NCI-H446 (cell line): ENCODE measurements around the gene RGS3.
"Not testable (repeated sequence)": the region's sequence is repeated elsewhere in the genome, so short reads cannot be mapped to it uniquely, and the experiment has no call there.

Experiments used
- DNase-seq, 2 experiments: peaks; one replicate each; lab custom pipeline; 2025; lab: John Stamatoyannopoulos, UW

RGS3 gene

GRCh38 chr9:113547501-113547900 lies 84.0 kb downstream of the RGS3 start:
- DNase-seq, result no peak

DNA sequence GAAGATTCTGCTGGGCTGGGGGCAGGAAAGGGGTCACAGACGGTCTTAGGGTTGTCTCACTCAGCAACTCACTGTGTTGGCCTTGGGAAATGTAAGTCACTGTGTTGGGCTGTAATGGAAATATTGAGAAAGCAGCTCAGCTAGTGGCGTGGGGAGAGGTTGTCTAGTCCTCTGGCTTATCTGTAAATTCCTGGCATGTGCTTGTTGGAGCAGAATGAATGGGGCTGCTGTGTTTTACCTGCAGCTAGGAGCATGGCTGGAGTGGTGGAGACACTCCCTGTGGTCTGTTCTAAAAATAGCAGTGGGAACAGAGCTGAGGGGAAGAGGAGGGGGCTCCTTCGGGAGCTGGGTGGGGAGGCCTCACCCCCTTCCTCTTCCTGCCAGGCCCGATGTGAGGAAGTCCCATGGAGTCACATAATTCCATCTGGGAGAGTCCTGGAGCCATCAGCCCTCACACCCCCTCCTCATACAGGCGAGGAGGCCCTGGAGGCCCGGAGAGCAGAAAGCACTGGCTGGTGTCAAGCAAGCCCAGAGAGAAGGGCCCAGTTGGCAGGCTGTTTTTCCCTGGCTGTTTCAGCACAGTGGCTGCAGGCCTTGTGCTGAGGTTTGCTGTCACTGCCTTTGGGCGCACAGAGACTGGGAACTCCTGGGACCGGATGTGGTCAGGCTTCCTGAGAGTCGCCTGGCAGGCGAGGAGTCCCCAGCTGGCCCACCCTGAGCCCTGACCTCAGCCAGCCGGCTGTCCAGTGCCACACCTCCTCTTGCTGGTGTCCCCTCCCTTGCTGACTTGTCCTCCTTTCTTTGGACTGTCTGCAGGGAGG lies 84.9 kb downstream of the RGS3 start:
- no peak for DNase-seq

GRCh38 chr9:113549892-113550291 lies 86.4 kb downstream of the RGS3 start:
- not testable (repeated sequence) for DNase-seq

- no peak for DNase-seq
These were observed 93.5 kb downstream of the RGS3 start for GRCh38 chr9:113556877-113557593.

DNA sequence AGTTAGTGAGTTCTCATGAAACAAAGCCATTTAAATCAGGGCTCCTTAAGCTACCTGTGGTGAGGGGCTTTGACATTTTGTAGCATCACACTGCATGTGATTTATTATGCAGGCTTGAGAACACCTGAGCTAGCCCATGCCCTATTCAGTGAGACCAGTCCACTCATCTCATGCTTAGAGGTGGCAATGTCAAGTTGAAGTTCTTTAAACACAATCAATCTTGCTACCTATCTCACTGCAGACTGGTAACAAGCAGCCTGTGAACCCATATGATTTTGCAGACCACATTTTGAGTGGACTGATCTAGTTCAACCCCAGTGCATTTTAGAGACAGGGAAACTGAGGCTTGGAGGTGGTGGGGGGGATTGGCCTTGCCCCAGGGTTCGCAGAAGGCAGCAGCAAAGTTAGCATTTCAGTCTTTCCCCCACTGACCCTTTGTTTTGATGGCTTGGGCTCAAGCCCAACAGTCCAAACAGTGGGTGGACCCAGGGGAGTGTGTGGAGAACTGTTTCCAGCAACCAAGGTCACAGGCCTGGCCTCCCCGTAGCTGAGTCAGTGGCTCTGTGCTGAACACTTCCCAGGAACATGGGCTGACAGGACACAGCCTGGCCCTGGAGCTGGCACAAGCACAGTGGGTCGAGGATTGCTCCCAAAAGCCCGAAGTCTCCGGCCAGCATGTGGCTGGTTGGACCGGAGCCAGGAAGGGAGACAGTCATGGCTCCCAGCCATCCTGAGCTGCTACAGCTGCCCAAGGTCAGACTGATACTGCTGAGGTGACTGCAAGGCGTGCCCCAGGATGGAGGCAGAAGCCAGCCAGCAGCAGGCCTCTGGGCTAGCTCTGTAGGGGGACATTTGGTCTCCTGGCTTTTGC lies 95.3 kb downstream of the RGS3 start:
- no peak for DNase-seq

GRCh38 chr9:113559834-113560800 lies 96.6 kb downstream of the RGS3 start:
- no peak for DNase-seq

- DNase-seq, result no peak
These were observed 99.3 kb downstream of the RGS3 start for GRCh38 chr9:113562653-113563381.

DNA sequence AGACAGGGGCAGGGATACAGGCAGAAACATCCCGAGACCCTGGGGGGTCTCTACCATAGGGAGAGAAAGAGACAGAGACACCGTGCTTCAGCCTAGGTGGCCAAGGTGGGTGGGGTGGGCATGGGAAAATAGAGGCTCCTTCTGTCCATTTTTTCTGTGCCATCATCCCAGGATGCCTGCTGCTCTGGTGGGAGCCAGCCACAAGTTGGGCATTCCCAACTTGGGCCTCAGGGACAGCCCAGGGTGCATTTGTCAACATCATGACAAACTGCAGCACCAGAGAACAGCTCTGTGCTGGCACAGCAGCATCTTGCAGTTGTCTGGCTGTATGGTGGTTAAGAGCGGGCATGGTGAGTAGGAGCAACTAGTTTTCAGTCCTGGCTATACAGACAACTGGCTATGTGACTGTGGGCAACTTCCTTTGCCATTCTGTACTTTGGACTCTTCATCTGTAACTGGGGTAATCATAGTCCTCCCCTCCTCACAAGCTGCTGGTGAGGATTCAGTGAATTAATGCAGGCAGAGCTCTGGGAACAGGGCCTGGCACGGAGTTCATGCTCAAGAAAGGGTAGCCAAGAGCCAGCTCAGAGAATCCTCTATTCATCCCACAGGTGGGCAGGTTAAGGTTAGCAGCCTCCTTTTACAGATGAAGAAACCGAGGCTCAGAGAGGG lies 100.4 kb downstream of the RGS3 start:
- DNase-seq, result no peak

GRCh38 chr9:113564498-113565237 lies 101.1 kb downstream of the RGS3 start:
- DNase-seq, result no peak

- no peak for DNase-seq
These were observed 102.6 kb downstream of the RGS3 start for GRCh38 chr9:113566016-113566711.

DNA sequence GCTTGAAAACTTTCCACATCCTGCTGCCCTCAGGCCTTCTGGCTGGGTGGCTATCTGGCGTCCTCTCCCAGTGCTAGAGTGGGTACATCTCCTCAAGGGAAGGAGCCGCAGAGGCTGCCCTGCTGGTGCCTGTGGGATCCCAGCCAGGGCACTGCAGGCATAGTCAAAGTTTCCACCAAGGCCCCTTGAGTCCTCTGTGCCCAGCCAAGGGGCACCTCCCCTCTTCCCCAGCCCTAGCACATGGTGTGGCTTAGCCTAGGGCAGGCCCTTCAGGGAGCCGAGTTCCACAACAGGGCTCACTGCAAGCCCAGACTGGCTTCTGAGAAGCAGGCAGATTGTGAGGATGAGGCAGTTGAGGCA lies 103.2 kb downstream of the RGS3 start:
- DNase-seq, result no peak

DNA sequence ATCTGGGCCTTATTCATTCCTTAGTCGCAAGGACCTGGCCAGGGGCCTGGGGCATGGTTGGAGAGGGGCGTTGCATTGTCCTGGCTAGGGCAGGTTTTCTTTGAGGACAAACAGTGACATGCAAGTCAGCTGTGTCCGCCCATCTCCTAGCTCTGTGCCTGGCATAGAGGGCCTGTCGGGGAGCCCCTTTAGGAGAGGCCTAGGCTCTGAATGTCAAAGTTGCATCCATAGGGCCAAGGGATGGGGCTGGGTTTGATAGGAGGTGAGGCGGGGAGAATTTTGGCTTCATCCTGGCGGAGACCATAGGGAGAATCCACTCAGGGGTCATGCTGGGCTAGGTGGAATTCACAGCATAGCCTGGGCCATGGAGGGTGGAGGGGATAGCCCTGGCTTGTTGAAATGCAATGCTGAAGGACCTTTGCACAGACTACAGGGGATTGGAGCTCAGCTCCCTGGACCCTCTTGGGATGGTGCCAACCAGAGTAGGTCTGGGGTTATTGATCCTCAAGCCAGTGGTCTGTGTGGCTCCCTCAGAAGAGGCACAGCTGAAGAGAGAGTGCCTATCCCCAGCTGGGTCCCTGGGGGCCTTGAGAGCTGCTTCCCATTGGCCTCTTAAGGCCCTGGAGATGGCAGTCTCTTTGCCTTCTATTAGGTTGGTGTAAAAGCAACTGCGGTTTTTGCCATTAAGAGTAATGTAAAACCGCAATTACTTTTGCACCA lies 104.0 kb downstream of the RGS3 start:
- DNase-seq, result no peak

- DNase-seq, result no peak
These were observed 104.5 kb downstream of the RGS3 start for GRCh38 chr9:113568081-113568435.

DNA sequence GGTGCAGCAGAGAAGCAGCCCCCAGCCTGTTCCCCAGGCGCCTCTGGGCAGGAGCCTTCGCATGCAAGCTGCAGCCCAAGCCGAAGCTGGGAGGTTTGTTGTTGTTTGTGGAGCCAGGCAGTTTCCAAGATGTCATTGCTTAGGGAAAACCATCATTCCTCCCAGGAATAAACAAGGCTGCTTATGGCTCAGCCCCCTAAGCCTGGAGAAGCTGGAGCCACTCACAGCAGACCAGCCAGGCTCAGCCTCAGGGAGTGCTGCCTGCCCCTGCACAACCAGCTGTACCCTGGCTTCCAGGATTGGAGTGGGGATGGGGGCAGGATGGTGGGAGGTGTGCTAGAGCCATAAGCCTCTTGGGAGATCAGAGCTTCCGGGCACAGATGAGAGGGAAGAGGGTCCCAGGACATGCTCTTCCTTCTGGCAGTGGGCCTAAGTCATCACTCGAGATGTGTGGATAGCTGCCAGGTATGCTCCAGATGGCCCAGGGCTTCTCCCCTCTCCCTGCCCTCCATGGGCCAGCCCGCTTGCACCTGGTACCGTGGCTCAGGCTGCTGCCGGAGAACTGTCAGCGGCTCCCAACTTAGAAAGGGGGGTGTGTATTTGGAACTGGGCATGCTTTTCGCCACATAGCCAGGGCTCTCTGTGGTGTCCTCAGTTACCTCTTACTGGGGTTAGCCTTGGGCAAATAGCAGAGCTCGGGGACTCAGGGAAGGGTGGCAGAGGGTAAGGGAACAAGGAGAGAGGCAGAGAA lies 105.2 kb downstream of the RGS3 start:
- peak; percentile 17 to 79 for DNase-seq

DNA sequence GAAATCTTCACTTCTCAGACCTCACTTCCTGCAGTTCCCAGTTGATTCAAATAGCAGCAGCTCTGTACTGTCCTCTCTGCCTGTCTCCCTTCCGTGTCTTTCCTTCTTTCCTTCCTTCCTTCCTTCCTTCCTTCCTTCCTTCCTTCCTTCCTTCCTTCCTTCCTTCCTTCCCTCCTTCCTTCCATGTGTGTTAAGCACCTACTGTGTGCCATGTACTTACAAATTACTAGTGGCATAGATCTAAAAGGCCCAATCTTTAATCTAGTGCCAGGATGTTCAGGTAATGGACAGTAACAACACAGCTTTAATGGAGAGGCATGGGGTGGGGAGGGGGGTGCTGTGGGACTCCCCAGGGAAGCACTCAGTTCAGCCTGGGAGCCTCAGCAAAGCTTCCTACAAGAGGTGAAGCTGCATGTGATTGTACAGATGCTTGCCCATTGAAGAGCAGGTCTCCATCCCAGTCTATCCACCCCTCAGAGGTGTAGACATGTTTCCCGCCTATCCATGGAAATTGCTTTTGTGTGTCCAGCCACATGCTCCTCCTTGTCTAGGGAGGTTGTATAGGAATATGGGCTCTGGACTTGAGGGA lies 106.0 kb downstream of the RGS3 start:
- no peak for DNase-seq

DNA sequence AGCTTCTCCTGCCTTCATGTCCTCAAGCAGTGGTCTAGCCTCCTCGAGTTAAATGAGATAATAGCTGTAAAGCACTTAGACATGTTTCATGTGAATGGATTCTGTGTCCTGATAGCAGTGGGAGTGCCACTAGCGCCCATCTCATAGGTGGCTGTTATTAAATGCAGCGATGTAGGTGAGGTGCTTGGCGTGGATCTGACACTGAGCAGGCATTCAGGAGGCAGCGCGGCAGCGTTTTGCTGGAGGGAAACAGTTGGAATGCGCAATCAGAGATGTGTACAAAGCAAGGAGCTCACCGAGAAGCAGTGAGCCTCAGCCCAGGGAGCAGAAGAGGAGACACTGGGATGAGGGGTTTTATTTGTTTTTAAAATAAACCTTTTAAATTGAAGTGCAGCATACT lies 106.6 kb downstream of the RGS3 start:
- DNase-seq, result no peak
